HG02973 (cell line): ENCODE measurements around the gene SFI1.
"Not testable (repeated sequence)": the region's sequence is repeated elsewhere in the genome, so short reads cannot be mapped to it uniquely, and the experiment has no call there.

Experiments used
- ATAC-seq: cut with Tn5 transposase; IDR thresholded peaks from one replicate; pipeline ENCODE4 v1.9.1; 2021; ENCODE audit warnings: moderate library complexity; ENCODE audit not compliant: unreplicated experiment

The SFI1 gene

DNA sequence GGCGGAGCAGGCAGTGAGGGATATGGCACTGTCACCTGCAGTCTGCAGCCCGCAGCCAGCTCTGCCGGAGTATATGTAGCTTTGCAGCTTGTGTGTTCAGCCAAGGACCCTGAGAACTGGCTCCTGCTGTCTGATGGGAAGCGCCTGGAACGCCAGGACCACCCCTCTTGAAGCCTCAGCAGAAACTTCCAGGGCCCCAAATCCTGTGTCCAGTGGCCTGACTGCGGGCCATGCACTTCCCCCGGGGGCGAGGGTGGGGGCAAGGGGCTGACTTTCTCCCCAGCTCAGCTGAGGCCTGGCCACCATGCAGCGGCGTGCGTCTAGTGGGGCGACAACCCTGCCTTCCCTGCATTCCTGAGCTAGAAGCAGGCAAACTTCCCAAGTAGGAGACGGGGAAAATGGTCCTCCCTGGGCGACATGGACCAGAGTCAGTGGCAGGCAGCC lies 133.4 kb downstream of the SFI1 start:
- no peak for ATAC-seq

DNA sequence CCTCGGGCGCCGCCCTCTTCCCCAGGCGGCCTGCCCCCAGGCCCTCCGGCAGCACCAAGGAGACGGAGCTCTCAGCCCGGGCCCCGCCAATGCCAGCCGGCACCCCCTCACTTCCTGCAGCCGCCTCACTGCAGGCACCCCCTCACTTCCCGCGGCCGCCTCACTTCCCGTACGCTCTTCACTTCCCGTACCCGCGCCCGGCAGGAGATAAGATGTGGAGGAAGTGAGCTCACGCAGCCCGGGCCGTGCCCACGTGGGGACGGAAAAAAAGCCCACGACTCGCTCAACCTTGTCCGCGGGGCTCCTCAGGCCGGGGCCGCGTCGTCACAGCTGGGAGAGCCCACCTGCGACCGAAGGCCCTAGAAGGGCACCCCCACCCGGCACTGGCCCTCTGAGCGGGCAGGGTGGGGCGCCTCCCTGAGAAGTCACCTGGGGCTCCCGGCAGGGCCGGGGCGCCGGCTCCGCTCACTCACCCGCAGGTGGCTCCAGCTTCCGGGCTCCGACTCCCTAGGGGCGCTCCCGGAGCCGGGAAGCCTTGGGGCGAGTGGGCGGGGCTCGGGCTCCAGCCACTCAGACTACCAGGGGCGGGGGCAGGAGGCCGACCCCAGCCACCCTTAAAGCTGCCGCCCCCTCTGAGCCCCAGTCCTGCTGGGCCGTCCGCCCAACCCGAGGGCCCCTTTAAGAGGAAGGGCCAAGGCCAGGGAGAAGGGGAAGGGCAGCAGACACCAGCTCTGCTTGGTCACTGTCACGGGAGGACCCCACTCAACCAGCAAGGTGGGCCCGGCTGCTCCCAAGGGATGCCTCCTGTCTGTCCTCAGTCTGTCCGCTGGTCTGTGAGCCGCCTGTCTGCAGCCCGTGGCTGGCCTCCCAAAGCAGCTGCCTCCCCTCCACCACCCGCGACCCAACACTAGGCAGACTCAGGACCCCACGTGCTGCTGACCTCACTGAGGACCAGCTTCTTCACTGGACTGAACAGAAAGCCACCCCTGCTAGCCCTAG lies 134.3 kb downstream of the SFI1 start:
- peak; percentile 53 for ATAC-seq

DNA sequence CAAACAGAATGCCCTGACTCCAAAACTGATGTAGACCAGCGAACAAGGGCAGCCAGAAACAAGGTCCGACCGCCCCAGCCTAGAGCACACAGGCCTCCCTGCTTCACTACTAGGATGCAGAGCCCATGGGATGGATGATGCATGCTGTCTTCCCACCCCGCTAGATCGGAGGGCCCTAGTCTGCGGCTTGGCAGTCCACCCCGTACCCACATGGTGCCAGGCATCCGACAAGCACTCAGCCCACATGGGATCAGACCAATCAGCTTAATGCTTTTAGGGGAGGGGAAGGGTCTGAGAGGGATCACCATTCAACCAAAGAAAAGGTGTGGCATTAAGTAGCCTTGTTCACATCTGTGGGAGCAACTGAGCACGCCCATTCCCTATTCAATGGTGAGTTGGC lies 135.1 kb downstream of the SFI1 start:
- no peak for ATAC-seq

DNA sequence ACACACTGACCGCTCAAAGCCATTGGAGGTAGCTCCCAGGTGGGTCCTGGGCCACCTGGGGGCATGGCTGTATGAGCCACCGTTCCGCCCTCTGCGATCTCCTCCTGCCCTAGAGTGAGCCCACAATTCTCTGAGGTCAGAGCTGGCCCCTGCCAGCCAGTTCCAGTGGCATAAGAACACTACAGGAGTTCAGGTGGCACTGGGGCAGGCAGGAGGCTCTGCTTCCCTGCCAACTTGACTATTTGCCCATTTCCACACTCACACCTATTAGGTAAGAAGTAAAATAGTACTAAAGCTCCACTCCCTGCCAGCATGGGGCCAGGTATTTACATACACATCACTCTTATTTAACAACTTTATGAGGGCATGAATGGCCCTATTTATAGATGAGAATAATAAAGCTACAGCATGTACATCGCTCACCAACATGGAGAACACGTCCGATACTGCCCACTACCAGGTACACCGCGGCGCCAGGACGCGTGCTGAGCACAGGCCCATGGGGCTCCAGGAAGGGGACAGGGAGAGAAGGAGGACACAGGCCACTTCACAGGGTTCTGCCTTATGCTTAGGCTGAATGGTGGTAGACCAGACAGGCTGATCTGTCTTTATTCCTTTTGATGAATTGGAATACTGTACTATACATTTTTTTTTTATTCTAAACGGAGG lies 139.4 kb downstream of the SFI1 start:
- no peak for ATAC-seq

DNA sequence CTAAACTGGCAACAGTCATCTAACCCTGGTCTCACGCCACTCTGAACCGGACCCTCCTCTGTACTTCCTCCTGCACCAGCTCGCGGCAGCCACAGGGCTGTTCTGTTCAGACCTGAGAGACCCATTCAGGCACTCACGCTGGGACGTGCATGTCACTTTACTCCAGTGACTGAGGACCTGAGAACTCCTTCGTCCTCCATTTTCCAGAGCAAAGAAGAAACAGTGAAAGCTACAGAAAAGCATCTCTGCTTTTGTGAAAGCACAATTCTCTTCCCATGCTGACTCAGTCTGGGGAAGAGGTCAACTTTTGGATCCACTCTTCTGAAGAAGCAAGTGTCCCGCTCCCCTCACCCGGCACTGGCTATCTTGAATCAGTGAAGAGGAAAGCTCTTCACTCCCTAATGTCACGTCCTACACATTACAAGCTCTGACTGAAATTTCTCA lies 141.1 kb downstream of the SFI1 start:
- ATAC-seq: peak; percentile 46

DNA sequence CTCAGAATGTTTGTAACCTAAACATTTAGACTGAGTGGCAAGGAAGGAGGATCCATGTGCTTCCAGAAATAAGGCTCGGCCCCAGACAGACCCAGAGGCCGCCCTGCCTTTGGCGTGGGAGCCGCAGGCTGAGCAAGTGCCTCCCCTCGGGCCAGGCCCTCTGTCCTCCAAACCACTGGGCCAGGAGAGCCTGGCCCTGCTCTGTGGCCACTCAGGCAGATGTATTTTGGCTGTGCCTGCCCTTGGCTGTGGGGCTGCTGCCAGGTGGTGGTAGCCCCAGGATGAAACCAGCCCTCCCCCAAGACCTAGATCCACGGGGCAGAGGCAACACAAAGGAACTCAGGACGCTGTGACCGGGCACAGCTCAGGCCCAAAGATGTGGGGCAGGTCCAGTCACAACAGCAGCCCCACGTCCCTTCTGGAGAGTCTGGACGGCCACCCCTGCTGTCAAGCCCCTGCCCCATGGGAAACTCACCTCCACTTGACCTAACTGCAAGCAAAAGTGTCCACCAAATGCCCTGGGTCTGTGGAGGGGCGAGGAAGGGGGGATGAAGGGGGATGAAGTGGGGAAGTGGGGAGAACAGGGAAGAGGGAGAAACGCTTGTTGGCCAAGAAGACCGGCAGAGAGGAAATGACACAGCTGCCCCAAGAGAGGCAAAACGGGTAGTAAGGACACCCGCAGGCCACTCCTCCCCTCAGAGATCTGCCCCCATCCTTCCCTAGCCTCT lies 141.7 kb downstream of the SFI1 start:
- no peak for ATAC-seq

DNA sequence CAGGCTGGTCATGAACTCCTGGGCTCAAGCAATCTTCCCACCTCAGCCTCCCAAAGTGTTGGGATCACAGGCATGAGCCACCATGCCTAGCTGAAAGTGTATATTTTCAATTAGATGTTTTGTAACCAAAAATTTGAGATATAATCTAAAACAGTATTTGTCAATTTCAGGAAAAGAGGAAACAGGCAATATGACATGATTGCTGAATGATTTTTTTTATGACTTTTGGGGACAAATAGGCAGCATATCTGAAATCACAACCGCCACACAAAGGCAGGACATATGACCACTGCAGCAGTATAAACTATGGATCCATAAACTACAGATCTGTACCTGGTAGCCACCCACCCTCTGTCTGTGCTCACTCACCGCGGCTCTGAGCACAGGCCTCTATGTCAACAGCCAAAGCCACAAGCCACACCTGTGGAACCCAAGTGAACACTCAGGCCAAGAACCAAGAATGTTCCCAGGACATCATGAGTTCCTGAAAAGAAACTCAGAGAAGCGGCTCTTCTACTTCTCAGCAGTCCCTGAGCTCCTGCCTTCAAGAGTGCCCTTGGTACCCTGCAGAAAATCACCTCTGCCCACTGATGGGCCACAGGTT lies 143.2 kb downstream of the SFI1 start:
- no peak for ATAC-seq

DNA sequence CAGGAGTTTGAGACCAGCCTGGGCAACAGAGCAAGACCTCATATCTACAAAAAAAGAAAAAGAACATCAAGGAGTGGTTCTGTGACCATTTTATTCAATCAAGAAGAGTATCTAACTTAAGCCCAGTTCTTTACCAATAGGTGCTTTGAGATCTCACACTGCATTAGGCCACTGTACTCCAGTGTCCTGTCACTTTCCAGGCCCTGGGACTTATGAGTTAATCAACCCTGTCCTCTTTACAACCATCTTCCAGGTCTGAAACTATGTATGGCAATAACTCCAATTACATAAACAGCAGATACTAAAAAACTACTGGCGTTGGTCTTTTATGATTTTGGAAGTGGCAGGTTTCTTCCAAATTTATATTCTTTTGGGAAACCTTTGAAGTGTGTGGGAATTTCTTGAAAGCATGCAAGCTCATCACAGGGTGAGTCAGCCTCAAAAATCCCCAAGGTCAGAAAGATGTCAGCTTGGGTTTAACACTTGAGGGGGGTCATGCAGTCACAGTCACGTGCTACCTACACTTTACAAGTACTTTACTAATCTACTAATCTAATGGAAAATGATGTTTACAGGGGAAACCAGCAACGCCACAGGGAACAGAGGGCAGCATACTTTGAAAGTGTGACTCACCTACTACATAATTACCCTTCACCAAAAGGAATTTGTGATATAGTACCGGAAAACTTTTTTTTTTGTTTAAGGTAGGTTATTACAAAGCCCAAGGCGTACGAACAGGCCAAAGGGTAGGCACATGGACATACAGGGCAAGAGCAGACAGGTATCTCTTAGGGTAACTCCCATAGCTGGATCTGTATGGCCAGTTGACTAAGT lies 150.1 kb downstream of the SFI1 start:
- no peak for ATAC-seq

DNA sequence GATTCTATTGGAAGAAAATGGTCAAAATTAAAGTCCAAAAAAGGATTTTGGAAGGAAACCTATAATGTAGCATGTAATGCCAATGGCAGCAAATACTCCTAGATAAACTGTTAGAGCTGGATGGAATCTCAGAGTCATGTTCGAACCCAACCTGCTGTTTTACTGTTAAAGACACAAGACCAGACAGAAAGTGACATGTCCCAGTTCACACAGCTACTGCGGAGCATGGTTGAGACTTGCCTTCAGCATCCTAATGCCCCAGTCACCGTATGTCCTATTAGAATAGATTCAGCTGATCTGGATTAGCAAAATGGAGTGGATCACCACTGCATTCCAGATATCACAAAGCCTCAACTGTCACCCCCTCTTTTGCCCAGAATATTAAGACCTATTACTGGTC lies 150.7 kb downstream of the SFI1 start:
- ATAC-seq: no peak

DNA sequence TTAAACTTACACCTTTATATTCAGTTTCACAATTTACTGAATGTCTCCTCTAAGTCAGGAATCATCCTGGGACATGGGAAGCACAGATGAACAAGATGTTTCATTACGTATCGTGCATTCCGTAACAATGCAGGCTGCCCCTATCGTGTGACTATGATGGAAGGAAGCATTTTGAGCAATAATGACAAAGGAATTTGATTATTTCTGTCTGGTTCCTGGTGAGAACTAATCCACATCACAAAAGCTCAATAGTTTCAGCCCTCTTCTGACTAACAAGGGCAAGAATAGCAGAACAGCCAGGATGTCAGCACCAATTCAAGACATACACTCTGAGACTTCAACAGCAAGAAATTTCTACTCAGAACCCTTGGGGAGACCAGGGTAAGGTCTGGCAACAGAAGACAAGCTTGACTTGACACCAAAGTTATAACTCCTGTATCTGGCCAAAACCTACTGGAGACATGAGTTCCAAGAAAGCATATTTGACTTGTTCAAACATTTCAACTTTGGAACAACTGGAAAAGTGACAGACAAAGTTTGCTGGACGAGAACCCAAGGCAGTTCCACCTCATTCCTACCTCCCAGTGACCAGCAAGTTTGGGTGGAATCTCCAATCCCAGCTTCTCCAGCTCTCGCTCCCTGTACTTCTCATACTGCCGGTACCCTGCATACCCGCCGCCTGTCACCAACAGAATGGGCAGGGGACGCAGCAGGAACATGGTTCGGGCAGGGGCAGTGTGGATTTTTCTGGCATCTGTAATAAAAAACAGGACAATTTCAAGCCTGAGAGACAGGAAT lies 151.4 kb downstream of the SFI1 start:
- no peak for ATAC-seq

DNA sequence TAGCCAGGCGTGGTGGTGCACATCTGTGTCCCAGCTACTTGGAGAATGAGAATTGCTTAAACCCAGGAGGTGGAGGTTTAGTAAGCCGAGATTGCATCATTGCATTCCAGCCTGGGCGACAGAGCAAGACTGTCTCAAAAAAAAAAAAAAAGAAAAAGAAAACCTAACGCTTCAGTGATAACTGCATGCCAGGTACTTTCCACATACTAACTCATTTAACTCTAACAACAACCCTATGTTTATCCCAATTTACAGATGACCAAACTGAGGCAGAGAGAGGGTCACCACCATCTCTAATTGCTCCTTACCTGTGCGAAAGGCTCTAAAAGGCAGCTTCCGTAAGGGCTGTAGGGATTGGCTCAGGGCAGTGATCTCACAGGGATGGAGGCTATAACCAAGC lies 154.1 kb downstream of the SFI1 start:
- ATAC-seq: no peak

DNA sequence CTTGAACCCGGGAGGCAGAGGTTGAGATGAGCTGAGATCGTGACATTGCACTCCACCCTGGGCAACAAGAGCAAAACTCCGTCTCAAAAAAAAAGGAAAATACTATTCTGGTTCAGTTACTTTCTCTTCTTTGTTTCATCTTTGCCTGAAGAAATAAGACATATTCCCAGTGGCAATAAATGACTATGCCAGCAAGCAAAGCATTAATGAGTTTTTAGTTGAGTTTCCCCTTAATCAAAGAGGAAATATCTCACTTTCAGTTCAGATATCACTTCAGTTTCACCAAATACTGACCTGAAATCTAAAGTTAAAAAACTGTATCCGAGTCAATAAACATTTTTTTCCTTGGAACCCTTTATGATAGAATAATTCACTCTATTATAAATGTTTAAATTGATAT lies 155.3 kb downstream of the SFI1 start:
- ATAC-seq: no peak

DNA sequence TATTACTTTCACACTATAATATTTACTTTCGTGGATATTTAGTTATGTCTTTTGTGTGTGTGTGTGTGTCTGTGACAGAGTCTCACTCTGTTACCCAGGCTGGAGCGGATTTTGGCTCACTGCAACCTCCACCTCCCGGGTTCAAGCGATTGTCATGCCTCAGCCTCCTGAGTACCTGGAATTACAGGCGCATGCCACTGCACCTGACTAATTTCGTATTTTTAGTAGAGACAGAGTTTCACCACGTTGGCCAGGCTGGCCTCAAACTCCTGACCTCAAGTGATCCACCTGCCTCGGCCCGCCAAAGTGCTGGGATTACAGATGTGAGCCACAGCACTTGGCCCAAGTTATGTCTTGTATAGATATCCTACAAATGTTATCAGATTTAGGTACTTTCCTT lies 155.8 kb downstream of the SFI1 start:
- ATAC-seq: no peak

DNA sequence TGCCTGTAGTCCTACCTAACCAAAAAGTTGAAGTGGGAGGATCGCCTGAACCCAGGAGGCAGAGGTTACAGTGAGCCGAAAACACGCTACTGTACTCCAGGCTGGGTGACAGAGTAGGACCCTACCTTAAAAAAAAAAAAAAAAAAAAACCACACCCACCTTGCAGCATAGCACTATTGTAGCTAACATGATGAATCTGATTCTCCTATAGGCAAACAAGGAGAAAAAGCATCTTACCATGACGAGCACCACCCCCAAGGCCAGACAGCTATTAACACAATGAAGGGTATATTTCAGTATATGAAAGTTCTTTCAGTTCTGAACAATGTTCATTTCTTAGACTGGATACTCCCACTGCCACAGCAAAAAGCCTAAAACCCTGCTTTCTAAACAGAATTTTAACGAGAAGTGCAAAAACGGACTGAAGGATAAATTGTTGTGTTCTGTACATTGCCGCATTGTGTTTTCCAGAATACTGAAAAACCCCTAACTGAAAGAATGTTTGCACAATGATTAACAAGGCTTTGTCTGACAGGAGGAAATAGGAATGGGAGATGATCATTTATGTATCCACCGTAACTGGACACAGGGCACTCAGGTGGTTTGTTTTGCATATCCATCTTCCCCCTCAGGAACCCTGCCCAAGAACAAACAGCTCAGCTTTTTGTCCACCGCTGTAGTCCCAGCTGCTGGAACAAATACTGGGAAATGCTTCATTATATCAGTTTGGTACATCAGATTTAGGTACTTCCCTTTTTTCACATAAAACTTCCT lies 156.8 kb downstream of the SFI1 start:
- ATAC-seq: no peak

DNA sequence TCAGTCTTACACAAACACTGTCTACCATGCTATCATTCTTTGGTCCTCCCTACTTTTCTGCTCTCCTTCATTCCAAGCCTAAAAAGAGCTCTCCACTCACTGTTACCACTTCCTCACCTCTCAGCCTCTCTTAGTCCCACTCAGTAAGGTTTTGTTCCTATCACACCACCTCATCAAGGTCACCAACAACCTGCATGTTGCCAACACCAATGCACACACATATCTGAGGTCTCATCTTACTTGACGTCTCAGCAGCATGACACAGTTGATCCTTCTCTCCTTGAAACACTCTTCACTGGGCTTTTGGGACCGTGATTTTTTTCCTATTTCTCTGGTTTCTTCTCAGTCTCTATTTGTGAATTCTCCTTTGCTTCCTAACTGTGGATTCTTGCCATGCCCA lies 157.6 kb downstream of the SFI1 start:
- ATAC-seq: no peak

DNA sequence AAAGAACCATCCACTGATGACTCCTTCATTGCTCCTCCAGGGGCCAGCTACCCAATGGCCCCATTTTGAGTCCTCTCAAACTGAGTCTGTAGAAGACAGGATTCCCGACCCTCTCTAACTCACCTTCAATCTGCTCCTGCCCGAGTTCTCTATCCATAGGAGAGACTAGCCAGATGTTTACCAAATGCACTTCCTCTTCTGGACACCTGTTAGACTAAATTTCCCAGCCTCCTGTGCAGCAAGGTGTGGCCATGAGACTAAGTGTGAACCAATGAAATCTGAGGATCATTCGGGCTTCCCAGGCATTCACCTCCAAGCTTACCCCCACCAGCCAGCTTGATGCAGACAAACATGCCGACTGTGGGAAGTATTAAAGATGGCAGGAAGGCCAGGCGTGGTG lies 158.1 kb downstream of the SFI1 start:
- no peak for ATAC-seq

DNA sequence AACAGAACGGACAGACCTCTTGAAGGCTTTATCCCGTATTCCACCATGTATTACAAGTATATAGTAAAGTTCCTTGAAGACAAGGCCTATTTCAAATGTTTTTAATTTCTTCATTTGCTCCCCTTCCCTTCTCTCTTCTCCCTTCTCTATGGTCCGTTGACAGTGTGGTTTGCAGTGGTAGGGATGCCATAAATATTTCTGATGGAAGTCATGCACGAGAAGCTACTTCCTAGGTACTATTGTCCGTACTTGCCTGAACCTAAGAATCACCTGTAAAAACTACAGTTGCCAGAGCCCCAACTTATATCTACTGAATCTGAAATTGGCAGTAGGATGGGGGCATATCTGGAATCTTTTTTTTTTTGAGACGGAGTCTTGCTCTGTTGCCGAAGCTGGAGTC lies 162.9 kb downstream of the SFI1 start:
- no peak for ATAC-seq

DNA sequence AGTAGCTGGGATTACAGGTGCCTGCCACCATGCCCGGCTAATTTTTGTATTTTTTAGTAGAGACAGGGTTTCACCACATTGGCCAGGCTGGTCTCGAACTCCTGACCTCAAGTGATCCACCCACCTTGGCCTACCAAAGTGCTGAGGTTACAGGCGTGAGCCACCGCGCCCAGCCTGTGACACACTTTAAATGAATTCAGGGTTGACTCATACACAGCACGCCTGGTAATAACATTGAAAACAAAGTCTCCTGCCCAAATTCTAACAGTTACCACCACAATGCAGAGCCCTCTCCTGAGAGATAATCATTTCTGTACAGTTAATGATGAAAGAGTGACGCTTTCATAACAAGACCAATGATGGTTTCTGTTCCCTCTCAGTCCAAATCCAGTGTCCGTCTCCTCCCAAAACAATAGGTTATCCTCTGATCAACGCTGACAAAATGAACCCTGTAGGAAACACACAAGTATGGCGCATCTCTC lies 164.6 kb downstream of the SFI1 start:
- ATAC-seq: not testable (repeated sequence)
